BE2C (cell line): ENCODE data around the gene JPT2.

ENCODE experiments used
- DNase-seq: peaks from one replicate; pipeline ENCODE4 v3.0.0-alpha.2; 2020
- H3K27me3 ChIP-seq: fragments of 250-450 bp; sonication (Bioruptor Pico); 2 replicates; pipeline ENCODE4 v1.5.1; 2020; ENCODE audit warnings: mild to moderate bottlenecking
- H3K36me3 ChIP-seq: fragments of 250-450 bp; sonication (Bioruptor Pico); 2 replicates; pipeline ENCODE4 v1.5.1; 2020; ENCODE audit warnings: mild to moderate bottlenecking
- H3K4me1 ChIP-seq: fragments of 250-450 bp; sonication (Bioruptor Pico); 2 replicates; pipeline ENCODE4 v1.5.1; 2020
- H3K4me3 ChIP-seq: 2 replicates; pipeline ENCODE4 v1.5.1; 2011; ENCODE audit warnings: low read depth, low read length
- H3K9me3 ChIP-seq: fragments of 250-450 bp; sonication (Bioruptor Pico); 2 replicates; pipeline ENCODE4 v1.5.1; 2020
- TF ChIP-seq, protein P1 (sequence below): IDR thresholded peaks from 2 replicates; pipeline ENCODE4 v1.5.1; 2012; ENCODE audit warnings: mild to moderate bottlenecking, low read depth, low read length

The JPT2 gene

DNA sequence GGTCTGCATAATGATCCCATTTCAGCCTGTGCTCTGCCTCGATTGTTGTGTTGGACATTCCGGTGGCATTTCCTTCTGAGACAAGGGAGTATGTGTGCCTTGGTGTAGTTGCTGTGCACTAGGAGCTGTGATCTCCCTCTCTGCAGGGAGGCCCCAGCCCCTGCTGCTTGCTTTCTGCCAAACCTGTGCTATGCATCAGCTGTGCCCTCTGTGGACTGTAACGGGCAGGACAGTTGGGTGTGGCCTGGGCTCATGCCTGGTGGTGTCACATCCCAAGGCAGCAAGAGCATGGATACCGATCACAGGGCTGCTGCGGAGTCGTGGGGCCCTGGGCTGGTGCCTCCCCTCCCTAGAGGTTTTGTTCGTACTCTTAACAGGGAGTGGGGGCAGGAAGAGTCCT is 3.8 kb upstream of the JPT2 start:
- H3K4me1 ChIP-seq, result no peaks in the 10 kb centered on the region
- no peaks in the 10 kb centered on the region for H3K27me3 ChIP-seq
- no peak overlapping the region for H3K4me3 ChIP-seq
- peaks cover 21% of the 10 kb centered on the region for H3K36me3 ChIP-seq
- no peak for DNase-seq
- H3K9me3 ChIP-seq, result no peaks in the 10 kb centered on the region
- TF ChIP-seq, protein P1, sequence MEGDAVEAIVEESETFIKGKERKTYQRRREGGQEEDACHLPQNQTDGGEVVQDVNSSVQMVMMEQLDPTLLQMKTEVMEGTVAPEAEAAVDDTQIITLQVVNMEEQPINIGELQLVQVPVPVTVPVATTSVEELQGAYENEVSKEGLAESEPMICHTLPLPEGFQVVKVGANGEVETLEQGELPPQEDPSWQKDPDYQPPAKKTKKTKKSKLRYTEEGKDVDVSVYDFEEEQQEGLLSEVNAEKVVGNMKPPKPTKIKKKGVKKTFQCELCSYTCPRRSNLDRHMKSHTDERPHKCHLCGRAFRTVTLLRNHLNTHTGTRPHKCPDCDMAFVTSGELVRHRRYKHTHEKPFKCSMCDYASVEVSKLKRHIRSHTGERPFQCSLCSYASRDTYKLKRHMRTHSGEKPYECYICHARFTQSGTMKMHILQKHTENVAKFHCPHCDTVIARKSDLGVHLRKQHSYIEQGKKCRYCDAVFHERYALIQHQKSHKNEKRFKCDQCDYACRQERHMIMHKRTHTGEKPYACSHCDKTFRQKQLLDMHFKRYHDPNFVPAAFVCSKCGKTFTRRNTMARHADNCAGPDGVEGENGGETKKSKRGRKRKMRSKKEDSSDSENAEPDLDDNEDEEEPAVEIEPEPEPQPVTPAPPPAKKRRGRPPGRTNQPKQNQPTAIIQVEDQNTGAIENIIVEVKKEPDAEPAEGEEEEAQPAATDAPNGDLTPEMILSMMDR, result no peak

DNA sequence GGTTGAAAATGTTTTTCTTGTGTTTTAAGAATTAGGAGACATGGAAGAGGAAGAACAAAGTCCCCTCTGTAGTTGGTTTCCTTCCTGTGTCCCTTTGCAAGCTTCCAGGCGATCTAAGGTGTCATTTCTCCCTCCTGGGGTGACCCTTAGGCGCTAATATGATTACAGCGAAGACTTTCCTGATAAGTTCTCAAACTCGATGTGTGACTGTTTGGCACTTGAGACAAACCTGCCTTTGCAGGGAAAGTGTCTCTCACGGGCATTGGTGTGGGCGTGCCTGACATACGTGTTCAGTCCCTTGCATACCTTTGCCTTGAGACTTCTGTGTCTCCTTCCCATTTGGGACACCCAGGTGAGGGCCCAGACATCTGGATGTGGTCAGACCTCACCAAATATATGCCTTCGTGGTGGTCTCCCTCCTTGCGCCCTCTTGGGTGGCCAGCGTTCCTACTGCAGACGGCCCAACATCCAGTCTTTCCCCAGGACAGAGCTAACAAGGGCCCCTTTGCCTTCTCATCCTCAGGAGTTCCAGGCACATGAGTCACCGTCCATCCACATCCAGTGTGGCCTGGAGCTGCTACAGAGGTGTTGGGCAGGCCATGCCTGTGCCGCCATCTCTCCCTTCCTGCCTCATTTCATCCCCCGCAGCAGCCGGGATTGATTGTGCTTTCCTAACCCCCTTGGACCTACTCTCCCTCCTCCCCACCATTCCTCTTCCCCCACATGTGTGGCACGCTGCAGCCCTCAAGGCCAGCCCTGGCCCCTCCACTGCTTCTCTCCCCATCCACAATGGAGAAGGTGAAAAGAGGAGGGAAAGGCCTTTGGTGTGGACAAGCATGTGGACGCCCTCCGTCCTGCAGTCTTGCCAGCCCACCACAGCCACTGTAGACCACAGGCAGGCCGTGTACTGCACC is 3.1 kb upstream of the JPT2 start:
- TF ChIP-seq, protein P1, result no peak
- Histone ChIP-seq H3K4me1 (no peaks in the 10 kb centered on the region), H3K4me3 (no peak overlapping the region), H3K27me3 (no peaks in the 10 kb centered on the region), H3K9me3 (no peaks in the 10 kb centered on the region), H3K36me3 (peaks cover 17% of the 10 kb centered on the region)
- DNase-seq, result no peak

DNA sequence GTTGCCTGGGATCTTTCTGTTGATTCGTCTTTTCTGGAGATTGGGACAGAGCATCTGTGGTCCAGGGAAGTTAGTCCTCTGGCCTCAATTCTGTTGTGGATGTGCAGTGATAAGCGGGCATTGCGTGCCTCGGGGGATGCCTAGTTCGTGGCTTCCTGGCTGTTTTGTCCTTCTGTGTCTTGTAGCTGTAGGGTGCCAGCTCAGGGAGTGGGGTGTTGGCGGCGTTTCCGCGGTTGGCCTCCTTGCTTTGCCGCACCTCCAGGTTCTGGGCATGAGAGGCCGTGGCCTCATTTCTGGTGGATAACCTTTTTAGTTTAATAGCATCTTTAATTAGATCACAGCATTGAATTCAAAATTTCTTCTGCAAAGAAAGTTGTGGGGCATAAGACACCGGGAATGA is 1.4 kb upstream of the JPT2 start:
- Histone ChIP-seq H3K4me3 (no peak overlapping the region), H3K4me1 (no peaks in the 10 kb centered on the region), H3K36me3 (peaks cover 5% of the 10 kb centered on the region), H3K9me3 (no peaks in the 10 kb centered on the region), H3K27me3 (no peaks in the 10 kb centered on the region)
- TF ChIP-seq, protein P1, result no peak
- no peak for DNase-seq

DNA sequence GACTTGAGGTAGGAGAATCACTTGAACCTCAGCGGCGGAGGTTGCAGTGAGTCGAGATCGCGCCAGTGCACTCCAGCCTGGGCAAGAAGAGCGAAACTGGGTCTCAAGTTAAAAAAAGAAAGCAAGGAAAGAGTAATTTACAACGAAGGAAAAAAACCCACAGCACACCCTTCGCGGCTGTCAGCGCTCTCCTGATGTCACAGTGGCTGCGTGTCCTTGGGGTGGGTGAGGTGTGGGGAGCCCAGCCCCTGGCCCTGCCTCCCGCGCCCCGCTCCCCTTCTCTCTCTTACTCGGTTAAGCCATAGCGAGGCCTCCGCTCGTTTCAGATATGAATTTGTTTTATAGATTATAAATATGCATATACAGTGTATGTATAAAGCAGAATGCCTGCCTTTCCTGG is 740 bp upstream of the JPT2 start:
- TF ChIP-seq, protein P1, result no peak
- Histone ChIP-seq H3K27me3 (no peaks in the 10 kb centered on the region), H3K4me3 (peak overlapping the region; percentile 19), H3K4me1 (no peaks in the 10 kb centered on the region), H3K9me3 (no peaks in the 10 kb centered on the region), H3K36me3 (no peaks in the 10 kb centered on the region)
- no peak for DNase-seq

DNA sequence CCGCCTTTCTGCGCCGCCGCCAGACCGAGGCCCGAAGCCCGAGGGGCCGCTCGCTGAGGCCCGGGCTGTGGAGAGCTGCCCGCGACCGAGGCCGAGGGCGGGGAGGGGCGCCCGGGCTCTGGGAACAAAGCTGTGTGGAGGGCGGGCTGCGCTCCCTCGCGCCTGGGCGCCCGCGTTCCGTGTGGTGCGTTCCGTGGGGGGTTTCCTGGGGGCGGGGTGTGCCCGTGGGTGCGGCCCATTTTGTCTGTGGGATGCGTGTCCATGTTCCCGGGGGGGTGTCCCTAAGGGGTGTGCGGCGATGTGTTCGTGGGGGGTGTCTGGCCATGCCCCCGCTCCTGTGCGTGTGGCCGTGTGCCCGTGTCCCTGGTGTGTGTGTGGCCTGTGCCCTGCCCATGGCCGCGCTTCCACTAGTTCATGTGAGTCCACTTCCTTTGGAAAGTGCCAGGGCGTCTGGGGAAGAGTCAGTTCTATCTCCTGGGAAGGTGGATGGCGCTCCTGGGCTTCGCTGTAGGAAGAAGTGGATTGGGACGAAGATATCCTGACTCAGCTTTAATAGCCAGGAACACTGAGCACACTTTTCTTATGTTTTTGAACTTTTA is 520 bp downstream of the JPT2 start:
- no peaks in the 10 kb centered on the region for H3K9me3 ChIP-seq
- TF ChIP-seq, protein P1, result no peak
- no peaks in the 10 kb centered on the region for H3K27me3 ChIP-seq
- peaks cover 2% of the 10 kb centered on the region for H3K36me3 ChIP-seq
- H3K4me1 ChIP-seq, result no peaks in the 10 kb centered on the region
- H3K4me3 ChIP-seq, result peak overlapping the region; percentile 82
- peak; percentile 45 for DNase-seq

DNA sequence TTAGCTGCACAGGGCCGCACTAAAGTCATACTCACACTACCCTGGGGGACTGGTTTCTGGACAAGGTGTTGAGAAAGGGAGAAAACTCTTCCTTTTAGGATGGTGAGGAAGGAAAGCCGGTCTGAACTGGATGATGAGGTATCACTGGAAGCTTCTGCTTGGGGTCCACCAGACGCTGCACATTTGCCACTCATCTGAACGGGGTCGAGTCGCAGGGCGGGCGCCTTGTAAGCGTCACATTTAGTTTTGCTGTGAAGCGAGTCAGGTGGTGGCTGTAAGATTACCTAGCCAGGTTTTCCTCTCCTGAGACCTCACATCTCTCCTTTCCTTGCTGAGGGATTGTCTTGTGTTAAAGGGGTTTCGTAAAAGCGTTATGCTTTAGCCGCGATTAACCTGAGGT is 2.3 kb downstream of the JPT2 start:
- Histone ChIP-seq H3K9me3 (no peaks in the 10 kb centered on the region), H3K27me3 (no peaks in the 10 kb centered on the region), H3K4me1 (no peaks in the 10 kb centered on the region), H3K4me3 (no peak overlapping the region), H3K36me3 (peaks cover 17% of the 10 kb centered on the region)
- TF ChIP-seq, protein P1, result no peak
- DNase-seq, result no peak
